Fibroblast of peridontal ligament (primary cell): ENCODE measurements around the gene CCDC172.

Source experiments
- DNase-seq: peaks from one replicate; pipeline ENCODE4 v3.0.0-alpha.2; 2010; ENCODE audit errors: extremely low read depth

CCDC172 gene, protein sequence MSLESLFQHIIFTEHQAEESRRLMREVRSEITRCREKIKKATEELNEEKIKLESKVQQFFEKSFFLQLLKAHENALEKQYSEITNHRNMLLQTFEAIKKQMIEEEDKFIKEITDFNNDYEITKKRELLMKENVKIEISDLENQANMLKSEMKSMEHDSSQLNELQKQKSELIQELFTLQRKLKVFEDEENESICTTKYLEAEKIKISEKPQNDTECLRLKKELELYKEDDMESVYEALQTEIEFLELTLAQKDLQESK

DNA sequence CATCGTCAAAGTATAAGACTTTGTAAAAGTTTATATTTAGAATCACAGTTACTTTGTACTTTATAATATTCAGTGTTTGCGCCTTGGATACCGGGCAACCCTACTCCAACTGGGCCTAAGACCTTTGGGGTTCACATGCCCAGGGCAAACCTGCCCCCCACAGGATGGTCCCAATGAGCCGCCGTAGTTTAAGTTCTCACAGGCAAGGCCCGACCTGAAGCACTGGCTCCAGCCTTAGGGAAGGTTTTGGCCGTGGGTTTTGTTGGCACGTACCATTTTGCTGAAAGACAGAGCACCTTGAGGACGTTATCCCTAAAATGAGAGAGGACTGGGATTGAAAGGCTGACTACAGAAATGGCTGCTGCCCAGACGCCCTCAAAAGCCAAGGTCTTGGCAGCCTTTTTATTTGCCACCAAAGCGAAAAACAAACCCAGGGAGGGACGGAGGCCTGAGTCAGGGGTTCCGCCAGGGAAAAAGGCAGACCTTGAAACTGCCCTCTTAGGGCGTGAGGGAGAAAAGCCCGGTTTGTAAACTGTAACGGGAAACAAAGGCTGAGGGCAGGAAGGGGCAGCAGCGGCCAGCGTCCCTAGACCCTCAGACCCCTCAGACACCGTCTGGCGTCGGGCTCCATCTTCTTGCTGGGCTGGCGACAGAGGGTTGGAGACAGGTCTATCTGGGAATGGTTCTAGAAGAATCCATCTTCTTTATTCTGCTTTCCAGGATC, at the start of gene CCDC172:
Gene CCDC172 (plus strand): TSS at position 222 of the 724 bp plus-strand sequence. CDS start 564 bp downstream, outside the sequence.
- no peak for DNase-seq

DNA sequence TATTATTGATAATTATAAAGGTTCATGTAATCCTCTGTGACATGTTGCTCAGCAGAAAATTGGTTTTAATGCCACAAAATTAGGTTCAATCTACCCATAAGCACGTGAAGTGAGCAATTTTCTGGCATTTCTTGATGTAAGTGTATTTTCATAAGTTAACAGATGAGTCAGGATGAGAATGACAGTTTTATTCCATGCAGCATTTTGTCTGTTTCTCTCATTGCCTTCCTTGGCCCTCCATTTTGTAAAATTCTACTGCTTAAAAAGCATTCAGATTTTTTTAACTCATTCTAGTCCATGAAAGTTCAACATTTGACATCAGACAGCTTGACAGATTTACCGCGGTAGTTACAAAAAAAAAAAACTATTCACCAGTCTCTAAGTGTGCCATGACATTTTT, 47.3 kb upstream of the CCDC172 start:
- no peak for DNase-seq

DNA sequence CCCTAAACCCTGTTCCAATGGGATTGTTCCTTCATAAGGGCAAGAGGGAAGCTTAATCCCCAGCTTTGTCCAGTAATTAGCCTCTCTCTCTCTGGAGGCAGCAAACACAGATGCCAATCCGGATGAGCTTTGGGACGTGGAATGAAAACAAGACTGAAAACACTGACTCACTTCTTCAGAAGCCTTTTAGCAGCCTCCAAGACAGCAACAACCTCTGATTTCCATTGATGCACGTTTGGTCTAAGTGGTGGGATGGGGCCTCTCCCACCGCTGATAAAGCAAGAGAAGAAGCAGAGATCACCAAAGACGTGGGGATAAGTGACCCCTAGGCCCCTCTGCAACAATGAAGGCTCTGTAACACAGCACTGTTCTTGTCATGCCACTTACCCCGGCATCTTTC, 45.4 kb upstream of the CCDC172 start:
- DNase-seq: no peak

DNA sequence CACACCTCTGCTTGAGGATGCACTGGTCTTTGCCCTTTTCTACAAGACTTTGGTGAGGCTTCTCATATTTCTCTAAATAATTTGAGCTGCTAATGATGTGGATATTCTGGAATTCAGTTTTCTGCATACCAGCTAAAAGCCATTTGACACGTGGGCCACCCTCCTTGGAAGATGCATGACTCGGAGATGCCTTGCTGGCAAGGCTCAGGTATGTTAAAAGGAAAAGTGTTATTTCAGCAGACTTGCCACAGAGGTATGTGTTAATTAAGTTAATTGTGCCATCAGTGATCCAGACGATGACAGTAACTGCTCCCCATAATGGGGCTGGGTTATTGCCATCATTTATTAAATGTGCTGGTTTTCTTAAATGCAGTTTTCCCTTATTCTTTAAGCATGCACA, 42.5 kb upstream of the CCDC172 start:
- no peak for DNase-seq

DNA sequence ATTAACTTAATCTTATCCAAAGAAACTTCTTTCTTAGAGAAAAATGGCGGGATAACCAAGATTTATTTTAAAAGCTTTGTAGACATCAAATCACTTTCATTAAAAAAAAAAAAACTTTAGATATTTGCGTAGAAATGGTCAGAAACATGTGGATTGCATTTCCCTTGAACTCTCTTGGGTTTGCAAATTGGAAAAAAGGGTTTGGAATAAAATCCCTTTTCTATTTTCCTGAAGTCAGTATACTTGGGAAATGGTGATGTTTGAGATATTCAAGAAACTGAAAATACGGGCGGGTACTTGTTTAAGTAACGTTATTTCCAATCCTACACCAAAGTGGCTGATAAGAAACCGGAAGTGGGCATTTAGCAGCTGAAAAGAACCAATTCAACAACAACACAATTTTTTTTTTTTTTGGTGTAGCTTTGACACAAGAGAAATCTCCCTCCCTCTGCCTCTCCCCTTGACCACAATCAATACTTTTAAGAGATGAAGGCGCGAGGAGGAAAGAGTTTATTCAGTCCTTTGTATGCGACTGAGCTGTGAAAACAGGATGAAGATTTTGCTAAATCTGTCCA, 37.5 kb upstream of the CCDC172 start:
- DNase-seq: no peak

DNA sequence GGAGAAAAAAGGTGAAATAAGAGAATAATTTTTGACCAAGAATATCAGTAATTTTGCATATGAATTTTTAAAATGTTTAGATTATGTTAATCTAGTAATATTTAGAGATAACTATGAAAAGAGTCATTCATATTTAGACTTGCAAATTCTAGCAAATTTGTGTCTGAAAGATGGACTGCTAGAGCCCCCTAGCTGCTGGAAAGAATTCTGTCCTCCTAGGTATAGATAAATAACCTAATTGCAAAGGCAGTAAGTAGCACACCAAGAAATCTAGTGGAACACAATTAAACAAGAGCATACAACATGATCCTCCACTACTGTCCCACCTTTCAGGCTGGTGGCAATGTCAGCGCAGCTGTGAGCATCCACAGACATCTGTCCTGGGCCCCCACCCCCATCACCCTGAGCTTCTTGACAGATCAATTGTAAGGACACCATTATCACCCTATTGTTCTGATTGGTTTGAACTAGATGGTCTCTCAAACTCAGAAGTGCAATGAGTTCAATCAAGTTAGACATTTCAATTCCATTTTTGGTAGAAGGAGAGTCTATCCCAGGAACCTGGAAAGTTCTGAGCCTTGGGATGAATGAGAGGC, 36.2 kb upstream of the CCDC172 start:
- peak; percentile 47 for DNase-seq

DNA sequence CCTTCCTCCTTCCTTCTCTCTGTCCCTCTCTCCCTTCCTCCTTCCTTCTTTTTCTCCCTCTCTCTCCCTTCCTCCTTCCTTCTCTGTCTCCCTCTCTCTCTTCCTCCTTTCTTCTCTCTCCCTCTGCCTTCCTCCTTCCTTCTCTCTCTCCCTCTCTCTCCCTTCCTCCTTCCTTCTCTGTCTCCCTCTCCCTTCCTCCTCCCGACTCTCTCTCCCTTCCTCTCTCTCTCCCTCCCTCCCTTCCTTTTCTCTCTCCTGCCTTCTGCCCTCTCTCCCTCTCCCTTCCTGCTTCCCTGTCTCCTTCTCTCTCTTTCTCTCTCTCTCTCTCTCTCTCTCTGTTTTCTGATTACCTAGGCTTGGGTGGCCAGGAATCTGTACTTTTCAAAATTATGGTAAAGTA, 34.6 kb upstream of the CCDC172 start:
- DNase-seq: no peak

DNA sequence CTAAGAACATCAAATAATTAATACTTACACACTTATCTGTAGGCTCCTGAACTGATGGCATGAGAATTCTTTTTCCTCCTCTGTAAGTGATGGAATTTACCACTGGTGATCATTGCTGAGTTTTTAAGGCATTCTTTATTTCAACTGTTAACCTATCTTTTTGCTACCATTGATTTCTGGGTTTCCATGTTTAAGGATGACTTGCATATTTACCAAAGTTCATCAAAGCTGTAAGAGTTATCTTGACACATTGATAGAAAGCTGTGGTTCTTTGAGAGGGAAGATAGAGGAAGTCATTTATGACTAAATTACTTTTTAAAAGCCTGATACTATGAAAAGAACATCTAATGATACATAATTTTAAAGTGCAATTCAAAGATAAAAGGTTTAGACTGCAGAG, 31.8 kb upstream of the CCDC172 start:
- DNase-seq: no peak

DNA sequence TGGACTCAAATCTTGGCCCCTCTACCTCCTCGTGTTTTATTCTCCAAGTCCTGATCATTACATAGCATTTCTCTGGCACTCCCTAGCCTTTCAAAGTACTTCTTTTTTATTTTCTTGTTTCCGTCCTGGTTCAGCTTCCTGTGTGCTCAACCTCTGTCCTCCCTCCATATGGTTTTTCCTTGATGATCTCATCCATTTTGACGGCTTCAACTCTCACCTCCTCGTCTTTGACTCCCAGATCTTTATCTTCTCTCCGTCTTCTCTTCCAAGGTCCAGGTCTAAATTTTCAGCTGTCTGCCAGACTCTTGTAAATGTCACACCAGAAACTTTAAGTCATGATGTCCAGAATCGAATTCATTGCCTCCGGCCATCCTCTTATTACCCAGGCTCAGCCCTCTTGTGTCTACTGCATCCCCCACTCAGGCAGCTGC, 27.9 kb upstream of the CCDC172 start:
- no peak for DNase-seq

DNA sequence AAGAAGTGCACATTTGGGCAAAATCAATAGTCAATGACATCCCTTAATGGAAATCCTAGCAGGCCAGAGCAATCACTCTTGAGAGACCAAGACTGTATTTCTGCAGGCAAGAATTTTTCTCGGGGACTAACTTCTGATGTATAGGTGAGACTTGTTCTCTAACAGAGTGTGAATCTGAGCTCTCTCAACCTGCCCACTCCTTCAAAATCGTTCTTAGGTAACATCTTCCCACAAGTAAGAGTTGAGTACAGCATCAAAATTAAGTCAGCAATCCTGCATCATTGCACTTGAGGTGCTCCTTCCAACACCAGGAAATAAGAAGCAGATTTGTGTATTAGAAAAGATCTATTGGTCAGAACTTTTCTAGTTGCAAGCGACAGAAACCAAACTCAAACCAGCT, 25.7 kb upstream of the CCDC172 start:
- no peak for DNase-seq

DNA sequence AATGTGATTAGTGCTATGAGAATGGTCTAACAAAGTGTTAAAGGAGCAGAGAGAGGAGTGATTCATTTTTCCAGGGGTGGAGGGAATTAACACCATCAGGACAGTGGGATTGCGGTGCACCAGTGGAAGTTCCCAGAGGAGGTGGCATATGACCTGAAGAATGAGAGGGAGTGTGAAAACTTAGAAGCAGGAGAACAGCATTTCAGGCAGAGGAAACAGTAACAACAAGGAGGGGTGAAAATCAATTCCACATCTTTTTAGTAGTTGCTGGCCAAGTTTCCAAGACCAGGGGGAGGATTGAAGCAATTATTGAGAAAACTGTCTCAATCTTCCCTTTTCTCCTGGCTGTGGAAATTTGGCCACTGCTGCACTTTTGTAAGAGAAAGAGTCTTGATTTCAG, 23.7 kb upstream of the CCDC172 start:
- DNase-seq: no peak

DNA sequence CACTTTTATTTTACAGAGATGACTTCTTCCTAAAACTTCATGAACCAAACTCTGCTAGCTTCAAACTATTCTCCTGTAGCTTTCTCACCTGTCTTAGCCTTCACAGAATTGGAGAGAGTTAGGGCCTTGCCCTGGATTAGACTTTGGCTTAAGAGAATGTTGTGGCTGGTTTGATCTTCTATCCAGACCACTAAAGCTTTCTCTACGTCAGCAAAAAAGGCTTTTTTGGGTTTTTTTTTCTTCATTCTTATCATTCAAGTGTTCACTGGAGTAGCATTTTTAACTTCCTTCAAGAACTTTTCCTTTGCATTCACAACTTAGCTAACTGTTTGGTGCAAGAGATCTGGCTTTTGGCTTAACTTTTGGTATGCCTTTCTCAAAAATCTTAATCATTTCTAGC, 19.3 kb upstream of the CCDC172 start:
- no peak for DNase-seq

DNA sequence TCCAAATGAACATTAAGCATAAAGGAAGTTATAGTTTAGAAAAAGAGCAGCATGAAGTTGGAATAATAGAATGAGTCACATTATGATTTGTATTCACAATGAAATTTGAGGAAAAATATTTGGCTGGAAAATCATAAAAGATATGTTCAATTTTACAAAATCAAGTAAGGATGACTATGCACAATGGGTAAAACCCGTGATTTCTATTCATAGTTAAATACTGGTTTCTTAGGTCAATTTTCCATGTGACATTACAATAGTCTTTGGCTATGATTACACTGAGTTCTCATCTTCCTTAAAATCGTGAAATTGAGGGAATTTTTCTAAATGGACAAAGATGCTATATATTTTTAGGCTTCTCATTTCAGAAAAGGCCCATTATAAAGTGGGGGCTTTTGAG, 17.4 kb upstream of the CCDC172 start:
- DNase-seq: no peak

DNA sequence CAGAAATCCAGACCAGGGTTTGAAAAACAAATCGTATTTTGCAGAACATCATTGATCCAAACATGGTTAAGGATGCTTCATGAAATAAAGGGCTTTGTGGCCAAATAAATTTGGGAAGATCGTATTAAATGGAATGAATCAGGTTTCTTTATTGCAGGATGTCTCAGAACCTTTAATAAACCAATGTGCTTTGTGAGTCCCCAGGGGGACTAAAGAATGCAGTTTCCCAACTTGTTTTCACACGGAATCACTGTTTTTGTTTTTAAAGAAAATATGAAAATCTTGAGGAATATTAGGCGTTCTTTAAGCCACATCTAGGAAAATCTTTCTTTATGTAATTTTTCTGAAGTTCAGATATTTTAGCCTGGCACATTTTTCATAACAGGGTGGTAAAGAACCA, 16.8 kb upstream of the CCDC172 start:
- no peak for DNase-seq

DNA sequence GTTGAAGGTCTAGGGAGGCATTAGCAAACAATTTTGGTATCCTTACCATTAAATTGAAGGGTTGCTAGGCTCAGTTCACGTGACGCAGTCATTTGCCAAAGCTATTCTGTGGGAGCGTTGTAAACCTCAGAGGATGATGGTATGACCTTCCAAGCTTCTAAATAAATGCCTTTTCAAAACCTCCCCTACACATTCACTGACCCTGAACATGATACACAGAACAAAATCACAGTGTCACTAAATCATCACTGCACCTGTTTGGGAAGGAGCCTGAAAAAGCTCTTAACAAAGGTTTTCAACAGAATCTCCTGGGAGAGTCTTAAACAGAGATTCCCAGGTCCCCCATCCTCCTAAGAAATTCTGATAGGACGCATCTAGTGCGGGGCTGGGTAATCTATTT, 13.2 kb upstream of the CCDC172 start:
- DNase-seq: no peak

DNA sequence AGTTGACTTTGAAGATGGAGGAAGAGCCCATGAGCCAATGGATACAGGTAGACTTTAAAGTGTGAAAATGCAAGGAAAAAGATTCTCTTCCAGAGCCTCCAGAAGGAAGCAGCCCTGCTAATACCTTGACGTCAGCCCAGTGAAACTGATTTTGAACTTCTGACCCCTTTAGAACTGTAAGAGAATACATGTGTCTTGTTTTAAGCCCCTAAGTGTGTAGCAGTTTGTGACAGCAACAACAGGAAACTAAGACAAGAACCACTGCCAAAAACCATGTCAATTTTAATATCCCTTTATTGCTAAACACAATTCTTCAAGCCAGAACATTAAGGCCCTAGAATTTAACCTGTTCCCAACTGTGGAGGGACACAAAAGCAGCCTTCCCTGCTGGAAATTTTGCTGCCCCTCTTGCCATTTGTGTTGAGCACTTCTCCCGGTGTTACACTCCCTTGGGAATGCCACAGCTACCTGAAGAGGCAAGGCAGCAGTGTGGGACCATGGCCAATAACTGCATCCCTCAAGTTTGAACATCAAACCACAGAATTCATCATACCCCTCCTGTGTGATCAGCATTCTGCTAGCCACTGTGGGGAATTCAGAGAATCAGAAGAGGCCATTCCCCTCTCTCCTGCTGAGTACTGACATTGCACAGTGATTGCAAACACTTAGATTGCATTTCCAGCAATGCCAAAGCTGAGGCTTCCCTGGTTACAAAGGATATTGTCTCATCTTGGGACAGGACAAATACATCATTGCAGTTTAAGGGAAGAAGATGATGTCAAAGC, 12.3 kb upstream of the CCDC172 start:
- DNase-seq: no peak

DNA sequence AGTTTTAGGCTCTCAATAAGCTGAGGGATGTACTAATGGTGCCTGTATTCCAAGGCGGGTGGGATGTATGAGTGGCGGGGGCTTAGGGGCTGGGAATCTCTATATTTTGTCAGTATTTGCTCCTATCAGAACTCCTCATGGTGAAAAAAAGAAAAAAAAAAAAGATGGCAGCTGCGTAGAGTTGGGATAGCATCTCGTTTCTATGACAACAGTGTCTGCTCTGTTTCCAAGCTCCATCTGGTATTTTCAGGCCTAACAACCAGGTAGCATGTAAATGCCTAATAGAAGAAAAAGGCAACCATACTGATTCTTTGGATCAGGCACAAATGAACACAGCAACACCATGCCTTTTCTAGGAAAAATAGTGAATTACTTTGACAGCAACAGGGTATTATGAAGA, 11.7 kb upstream of the CCDC172 start:
- DNase-seq: no peak

DNA sequence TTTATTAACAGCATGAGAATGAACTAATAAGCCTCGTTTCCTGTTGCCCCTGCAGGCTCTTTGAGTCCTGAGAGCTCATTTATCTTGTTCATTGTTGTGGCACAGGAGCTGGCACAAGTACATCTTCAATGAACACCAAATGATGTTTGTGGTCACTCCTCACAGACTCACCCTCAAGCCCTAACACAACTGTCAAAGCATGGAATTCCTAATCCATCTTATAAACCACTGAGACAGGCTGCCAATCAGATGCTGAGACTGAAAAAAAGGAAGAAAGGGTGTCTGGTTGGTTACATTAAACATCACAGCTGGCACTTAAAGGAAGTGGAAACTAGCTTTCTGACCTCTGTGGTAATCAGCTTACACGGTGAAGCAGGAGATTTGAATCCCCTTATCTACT, 7.7 kb upstream of the CCDC172 start:
- no peak for DNase-seq

DNA sequence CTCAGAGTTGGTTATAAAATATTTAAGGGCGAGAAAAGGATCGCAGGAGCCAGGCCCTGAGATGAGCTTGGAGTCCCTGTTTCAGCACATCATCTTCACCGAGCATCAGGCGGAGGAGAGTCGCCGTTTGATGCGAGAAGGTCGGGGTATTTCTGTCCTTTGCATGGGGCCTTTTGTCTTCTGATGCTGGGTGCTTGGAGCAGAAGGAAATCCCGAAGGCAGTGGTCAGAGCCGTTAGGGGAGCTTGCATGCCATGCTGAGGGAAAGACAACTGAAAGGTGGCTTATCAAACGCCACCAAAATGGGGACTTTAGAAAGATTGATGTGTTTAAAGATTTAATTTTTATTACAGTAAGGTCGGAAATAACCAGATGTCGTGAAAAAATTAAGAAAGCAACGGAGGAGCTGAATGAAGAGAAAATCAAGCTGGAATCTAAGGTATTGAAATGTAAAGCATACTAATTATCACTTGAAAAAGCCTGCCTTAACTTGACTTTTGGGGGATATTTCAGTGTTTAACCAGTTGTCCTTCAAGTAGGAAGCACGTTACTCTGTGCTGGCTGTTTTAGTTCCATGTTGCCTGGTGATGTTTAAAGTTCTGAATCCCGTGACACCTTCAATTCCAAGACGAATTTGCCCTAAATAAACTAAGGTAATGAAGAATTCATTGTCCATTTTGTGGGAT, 845 bp downstream of the CCDC172 start:
- DNase-seq: no peak

DNA sequence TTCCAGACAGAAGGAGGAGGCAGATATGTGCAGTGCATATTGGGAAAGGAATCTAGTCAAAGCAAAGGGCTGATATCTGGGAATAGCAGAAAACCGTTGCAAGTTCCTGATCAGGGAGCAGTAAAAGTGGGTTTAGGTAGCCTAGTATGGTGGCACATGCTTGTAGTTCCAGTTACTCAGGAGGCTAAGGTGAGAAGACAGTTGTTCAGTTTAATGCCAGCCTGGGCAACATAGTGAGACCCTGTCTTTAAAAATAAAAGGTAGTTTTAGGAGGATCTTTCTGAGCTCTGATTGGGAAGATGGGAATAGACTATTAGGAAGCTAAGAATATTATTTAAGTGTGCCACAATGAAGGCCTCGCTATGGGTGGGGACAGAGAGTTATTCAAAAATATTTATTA, 1.7 kb downstream of the CCDC172 start:
- DNase-seq: no peak

DNA sequence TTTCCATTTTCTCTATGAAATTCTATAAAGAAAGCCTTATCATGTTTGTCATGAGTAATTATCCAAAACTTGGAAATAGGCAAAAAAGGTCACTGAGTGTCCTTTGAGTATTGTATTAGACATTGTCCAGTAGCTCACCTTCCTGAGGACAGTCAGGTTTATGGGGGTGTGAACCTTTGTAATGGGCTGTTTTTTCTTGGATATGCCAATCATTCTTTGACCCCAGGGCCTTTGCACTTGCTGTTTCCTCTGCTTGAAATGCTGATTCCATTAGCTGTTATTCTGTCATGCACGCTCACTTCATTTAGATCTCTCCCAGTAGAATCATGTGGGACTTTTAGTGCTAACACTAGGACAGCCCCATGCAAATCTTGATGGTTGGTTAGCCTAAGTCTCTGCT, 4.9 kb downstream of the CCDC172 start:
- DNase-seq: no peak

DNA sequence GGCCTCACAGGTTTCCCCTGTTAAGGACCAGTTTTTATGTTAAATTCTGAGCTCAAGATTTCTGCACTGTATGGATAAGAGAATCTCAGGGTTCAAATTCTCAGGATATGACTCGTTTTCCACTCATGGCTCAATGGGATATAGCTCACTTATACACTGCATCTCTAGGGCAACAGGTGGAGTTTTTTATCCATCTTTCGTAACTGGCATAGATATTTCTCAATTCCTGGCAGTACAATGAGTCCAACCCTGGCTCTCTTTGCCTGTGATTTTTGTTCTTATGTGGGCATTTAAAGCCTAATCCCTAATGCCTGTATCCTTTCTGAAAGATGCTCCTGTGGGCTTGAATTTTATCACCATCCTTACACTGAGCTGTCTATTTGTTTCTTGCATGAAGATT, 7.6 kb downstream of the CCDC172 start:
- no peak for DNase-seq
